RPMI8226 (cell line): ENCODE measurements around the gene IFNLR1.

Experiments used
- DNase-seq: peaks from one replicate; pipeline ENCODE4 v3.0.0-alpha.2; 2015

IFNLR1 gene

GRCh38 chr1:24205345-24206082 lies 18.4 kb upstream of the IFNLR1 start:
- no peak for DNase-seq

- no peak for DNase-seq
Observed at GRCh38 chr1:24204116-24204515, 17.0 kb upstream of the IFNLR1 start.

GRCh38 chr1:24203404-24203803 lies 16.3 kb upstream of the IFNLR1 start:
- DNase-seq = peak; percentile 96

DNA sequence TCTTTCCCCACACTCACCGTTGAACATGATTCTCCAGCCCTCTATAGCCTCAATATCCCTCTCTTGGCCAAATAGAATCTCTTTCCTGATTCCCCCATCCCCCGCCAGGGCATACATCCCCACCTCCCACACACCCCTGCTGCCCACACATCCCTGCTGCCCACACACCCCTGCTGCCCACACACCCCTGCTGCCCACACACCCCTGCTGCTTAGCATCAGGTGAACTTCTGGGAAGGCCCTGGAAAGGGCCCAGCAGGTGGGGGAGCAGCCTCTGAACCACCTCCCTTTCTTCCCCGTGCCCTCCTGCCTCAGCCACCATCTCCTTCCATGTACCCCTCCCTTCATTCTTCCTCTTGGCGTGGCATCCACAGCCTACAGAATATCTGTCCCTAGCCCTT lies 15.9 kb upstream of the IFNLR1 start:
- DNase-seq = no peak

DNA sequence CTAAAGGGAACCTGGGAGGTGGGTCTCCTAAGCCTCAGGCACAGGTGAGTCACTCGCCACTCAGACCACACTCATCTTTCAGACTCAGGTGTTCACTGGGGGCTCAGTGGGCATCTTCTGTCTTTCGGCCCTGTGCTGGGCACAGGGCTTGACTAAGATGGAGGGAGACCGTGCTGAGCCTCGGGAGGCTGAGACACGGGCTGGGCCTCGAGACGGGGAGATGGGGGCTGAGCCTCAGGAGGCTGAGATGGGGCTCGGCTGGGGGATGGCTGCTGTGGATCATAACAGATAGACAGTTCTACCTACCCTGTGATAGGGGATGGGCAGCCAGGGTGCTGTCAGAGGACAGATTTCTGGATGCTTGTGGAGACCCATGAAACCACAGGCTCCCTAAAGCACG lies 15.5 kb upstream of the IFNLR1 start:
- DNase-seq = no peak

GRCh38 chr1:24201941-24202440 lies 14.9 kb upstream of the IFNLR1 start:
- DNase-seq = peak; percentile 58

DNA sequence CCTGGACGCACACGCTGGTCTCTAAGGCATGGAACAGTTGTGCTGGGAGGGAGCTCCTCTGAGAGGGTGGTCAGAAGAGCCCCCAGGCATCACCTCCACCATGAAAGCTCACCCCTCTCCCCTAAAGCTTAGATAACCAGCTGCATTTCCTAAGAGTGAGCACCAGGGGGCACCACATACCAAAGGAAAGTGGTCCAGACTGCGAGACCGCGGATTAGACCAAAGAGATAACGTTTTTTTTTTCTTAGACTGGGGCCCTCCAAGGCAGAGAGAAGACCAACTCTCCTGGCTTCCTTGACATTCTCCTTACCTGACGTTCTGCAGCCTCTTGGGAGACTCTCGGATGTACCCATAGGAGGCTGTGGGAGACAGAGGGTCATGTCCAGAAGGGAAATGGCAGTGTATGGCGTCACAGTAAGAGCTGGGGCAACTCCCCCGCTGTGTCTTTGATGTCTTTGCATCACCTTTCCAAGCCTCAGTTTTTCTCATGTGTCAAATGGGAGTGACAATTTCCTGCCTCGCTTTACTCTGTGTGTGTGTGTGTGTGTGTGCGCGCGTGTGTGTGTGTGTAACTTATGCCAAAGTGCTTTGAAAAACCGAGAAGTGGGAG lies 12.3 kb upstream of the IFNLR1 start:
- DNase-seq = peak; percentile 75

GRCh38 chr1:24198766-24199165 lies 11.7 kb upstream of the IFNLR1 start:
- no peak for DNase-seq

- no peak for DNase-seq
Observed at GRCh38 chr1:24195874-24196273, 8.8 kb upstream of the IFNLR1 start.

DNA sequence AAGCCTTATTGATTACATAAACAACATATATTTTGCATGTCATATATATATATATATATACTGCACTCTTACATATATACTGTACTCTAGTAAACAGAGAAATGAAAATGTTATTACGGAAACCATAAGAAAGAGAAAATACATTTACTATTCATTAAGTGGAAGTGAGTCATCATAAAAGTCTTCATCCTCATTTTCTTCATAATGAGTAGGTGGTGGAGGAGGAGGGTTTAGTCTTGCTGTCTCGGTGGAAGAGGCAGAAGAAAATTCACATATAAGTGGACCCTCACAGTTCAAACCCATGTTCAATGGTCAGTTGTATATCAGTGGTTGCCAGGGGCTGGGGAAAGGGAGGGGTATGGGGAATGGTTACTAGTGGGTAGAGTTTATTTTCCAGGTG lies 8.0 kb upstream of the IFNLR1 start:
- no peak for DNase-seq

GRCh38 chr1:24193046-24193445 lies 6.0 kb upstream of the IFNLR1 start:
- DNase-seq = no peak

GRCh38 chr1:24191860-24192259 lies 4.8 kb upstream of the IFNLR1 start:
- peak; percentile 56 for DNase-seq

- peak; percentile 93 for DNase-seq
Observed at GRCh38 chr1:24190983-24191461, 3.9 kb upstream of the IFNLR1 start.

DNA sequence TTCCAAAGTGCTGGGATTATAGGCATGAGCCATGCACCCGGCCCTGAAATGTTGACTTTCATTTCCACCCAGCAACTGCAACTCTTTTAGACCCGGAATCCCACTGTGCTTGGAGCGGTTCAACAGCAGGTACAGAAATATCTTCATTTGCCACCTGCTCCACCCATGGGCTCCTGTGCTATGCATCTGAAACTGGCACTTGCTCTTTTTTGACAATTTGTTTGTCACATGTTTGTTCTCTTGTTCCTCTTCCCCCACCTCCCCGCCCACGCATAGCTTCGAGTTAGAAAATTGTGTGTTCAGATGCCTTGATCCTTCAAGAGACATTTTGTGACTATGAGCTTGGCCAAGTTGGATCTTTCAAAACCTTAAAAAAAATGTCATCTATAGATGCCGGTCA lies 2.4 kb upstream of the IFNLR1 start:
- peak; percentile 92 for DNase-seq

DNA sequence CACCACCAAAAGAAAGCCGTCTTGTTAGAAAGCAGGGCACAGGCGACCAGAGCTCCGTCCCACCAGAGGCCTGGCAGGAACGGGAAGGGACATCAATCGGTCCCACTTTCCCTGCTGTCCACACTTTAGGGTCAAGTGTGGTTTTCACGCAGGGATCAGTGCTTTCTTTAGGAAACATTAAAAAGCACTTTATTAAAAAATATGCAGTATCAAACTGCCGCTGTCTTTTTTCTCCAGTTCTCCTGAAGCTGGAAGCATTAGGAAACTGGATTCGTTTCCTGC lies 437 bp downstream of the IFNLR1 start:
- no peak for DNase-seq

DNA sequence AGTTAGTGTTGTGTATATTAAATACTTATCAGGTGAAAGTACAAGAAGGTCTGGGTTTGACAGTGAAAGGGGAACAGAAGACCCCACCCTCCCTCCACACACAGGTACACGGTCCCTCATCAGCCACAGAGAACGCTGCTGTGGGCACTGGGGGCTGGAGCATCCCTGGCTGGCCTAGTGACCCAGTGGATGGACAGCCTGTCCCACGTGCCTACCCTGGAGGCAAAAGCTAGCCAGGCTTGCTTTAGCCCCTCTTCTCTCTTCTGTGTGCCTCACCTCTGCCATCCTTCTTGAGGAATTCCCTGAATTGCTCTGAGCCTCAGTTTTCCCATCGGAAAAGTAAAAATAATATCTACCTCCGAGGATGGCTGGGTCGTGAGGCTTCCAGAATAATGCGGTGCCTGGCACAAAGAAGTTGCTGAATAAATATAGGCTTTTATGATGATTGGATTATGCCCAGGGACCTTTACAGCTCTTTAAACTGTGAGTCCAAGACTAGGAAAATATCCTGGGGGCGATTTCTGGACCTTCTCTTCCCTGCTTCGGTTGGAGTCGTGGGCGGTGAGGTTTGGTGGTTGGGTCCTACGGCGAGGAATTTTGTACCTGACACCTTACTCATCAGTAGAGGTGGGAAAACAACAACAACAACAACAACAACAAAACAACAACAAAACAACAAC lies 918 bp downstream of the IFNLR1 start:
- DNase-seq = no peak

DNA sequence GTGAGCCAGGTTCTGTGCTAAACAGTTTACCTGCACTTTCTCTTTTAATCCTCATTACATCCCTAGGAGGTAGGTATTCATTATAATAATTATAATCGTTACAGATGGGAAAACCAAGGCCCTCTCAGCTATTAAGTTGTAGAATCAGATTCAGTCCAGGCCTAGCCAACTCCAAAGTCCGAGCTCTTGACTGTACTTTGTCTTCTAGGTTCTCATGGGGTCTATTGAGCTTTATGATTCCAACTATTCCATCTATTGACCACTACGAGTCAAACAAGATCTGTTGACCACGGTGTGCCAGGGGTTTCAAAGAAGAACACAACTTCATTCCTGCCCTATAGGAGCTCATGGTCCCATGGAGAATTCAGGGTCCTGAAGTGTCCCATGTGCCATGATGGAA lies 2.0 kb downstream of the IFNLR1 start:
- DNase-seq = no peak

- no peak for DNase-seq
Observed at GRCh38 chr1:24182061-24182460, 5.0 kb downstream of the IFNLR1 start.

GRCh38 chr1:24181619-24182018 lies 5.5 kb downstream of the IFNLR1 start:
- DNase-seq = no peak

- DNase-seq = no peak
Observed at GRCh38 chr1:24180676-24181075, 6.4 kb downstream of the IFNLR1 start.

DNA sequence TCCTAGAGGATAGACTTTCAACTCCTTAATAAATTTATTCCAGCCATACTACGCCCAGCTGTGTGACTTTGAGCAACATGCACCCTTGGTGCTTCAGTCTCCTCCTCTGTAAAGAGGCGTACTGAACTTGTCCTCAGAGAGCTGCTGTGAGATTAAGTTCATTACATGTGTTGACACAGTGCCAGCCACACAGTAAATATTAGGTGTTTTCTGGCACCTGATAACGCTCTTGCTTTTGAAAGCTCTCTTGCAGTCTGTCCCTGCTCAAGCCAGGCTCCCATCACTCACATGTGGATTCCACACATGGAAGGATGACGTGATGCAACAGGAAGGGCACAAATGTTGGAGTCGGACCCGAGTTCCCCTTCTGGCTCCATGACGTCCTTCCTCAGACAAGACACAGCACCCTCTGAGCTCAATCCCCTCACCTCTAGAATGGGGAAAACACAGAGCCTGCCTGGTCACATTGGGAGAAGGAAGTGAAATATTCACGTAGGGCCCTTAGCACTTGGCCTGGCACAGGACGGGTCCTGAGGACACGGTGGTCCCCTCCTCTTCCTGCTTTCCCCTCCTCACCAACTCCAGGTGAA lies 7.7 kb downstream of the IFNLR1 start:
- DNase-seq = no peak

GRCh38 chr1:24178407-24178806 lies 8.7 kb downstream of the IFNLR1 start:
- DNase-seq = no peak

- no peak for DNase-seq
Observed at GRCh38 chr1:24177161-24177560, 9.9 kb downstream of the IFNLR1 start.
